Measurements from ENCODE around the gene AKR1E2. TPM values are rescaled to one million over a fixed set of nuclear protein-coding genes. Genes with fewer than 3 reads are reported as not detected.
"Not testable (repeated sequence)": the region's sequence is repeated elsewhere in the genome, so short reads cannot be mapped to it uniquely, and the experiment has no call there.

The AKR1E2 gene
- polyA plus RNA-seq, 4 donors = 7.4 to 8.9 (median 7.5) TPM

- no peak for DNase-seq (ENCODE audit: low read depth in 4 of 4, low spot score in 3 of 4)
Observed at GRCh38 chr10:4813023-4813422, 13.0 kb upstream of the AKR1E2 start.

- DNase-seq (ENCODE audit: low read depth in 4 of 4, low spot score in 3 of 4) = no peak
Observed at GRCh38 chr10:4813496-4813895, 12.5 kb upstream of the AKR1E2 start.

DNA sequence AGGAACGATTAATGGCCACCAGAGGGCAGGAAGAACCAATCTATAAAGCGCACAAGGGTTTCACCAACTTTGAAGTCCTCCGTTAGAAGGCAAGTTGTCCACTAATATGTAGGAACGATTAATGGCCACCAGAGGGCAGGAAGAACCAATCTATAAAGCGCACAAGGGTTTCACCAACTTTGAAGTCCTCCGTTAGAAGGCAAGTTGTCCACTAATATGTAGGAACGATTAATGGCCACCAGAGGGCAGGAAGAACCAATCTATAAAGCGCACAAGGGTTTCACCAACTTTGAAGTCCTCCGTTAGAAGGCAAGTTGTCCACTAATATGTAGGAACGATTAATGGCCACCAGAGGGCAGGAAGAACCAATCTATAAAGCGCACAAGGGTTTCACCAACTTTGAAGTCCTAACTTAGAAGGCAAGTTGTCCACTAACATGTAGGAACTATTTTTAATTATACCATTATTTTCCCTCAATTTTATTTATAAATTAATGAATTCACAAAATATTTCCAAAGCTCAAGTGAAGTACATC is 10.3 kb upstream of the AKR1E2 start:
- not testable (repeated sequence) for DNase-seq (ENCODE audit: low read depth in 4 of 4, low spot score in 3 of 4)

GRCh38 chr10:4816966-4817365 is 9.0 kb upstream of the AKR1E2 start:
- no peak for DNase-seq (ENCODE audit: low read depth in 4 of 4, low spot score in 3 of 4)

DNA sequence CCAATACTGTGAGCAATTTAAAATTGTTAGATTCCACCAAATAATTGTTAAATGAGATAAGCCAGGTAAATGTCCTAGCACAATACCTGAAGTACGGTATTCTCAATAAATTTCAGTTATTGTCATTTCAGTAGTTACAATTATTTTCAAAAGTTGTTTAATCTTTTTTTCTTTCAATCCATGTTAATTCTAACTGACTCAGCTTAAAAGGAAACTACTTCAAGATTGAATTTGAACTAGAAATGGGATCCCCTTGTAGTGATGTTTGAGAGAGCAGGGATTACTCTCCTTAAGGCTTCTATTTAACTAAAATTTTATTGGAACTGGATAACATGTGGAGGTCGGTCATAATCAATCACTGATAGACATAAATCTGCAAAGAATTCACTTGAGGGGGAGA is 6.9 kb upstream of the AKR1E2 start:
- no peak for DNase-seq (ENCODE audit: low read depth in 4 of 4, low spot score in 3 of 4)

- no peak for DNase-seq (ENCODE audit: low read depth in 4 of 4, low spot score in 3 of 4)
Observed at GRCh38 chr10:4819707-4820106, 6.3 kb upstream of the AKR1E2 start.

GRCh38 chr10:4820804-4821401 is 5.1 kb upstream of the AKR1E2 start:
- no peak for DNase-seq (ENCODE audit: low read depth in 4 of 4, low spot score in 3 of 4)

DNA sequence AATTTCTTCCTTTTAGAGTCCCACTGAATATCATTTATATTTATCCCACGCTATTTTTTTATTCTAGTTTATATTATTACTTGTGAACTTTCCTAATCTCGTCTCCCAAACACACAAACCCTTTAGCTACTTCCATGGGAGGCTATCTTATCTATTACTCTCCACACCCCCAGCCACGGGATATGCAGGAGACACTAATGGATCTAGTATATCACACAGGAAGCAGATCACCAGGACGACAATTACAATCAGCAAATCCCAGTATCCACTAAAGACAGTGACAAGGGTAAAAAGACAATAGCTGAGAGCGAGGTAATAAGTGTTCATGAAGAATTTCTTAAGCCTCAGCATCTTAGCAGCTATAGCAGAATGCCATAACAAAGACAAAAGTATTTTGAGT is 3.8 kb upstream of the AKR1E2 start:
- DNase-seq (ENCODE audit: low read depth in 4 of 4, low spot score in 3 of 4) = no peak

DNA sequence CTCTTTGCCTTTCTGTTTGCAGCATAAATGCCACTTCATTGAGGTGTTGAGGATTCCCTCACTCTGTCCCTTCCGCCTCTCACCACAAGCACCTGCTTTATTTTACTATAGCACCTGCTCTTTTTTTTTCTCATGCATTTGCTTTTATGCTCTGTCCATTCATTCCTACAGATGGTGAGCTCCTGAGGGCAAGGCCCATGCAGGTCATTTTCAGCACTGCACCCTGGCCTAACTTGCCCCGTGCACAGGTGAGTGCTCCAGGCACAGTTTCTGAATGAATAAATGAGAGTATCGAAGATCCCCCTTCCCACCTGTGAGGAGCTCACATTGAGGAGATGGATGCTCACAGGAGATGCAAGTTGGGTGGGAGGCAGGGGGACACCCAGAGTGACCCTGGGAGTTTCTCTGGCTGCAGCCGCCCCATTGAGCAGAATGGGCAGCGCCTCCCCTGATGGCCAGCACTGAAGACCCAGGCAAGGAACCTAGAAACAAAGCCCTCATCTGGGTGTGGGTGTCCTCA is 1.2 kb upstream of the AKR1E2 start:
- no peak for DNase-seq (ENCODE audit: low read depth in 4 of 4, low spot score in 3 of 4)

GRCh38 chr10:4825456-4825867 is 545 bp upstream of the AKR1E2 start:
- no peak for DNase-seq (ENCODE audit: low read depth in 4 of 4, low spot score in 3 of 4)

GRCh38 chr10:4826792-4827324 is 851 bp downstream of the AKR1E2 start:
- no peak for DNase-seq (ENCODE audit: low read depth in 4 of 4, low spot score in 3 of 4)

- DNase-seq (ENCODE audit: low read depth in 4 of 4, low spot score in 3 of 4) = no peak
Observed at GRCh38 chr10:4828005-4828404, 2.0 kb downstream of the AKR1E2 start.

- no peak for DNase-seq (ENCODE audit: low read depth in 4 of 4, low spot score in 3 of 4)
Observed at GRCh38 chr10:4830551-4830950, 4.5 kb downstream of the AKR1E2 start.

DNA sequence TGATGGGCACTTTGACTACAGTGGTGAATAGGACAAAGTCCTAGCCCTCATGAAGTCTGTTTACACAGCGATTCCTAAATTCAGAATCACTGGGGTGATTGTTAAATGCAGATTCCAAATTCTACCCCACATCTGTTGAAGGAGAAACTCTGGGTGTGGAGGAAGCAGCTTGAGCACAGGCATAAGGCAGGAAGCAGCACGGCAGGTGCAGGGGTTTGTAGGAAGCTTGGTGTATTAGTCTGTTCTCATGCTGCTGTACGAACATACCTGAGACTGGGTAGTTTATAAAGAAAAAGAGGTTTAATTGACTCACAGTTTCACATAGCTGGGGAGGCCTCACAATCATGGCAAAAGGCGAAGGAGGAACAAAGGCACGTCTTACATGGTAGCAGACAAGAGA is 5.1 kb downstream of the AKR1E2 start:
- no peak for DNase-seq (ENCODE audit: low read depth in 4 of 4, low spot score in 3 of 4)

DNA sequence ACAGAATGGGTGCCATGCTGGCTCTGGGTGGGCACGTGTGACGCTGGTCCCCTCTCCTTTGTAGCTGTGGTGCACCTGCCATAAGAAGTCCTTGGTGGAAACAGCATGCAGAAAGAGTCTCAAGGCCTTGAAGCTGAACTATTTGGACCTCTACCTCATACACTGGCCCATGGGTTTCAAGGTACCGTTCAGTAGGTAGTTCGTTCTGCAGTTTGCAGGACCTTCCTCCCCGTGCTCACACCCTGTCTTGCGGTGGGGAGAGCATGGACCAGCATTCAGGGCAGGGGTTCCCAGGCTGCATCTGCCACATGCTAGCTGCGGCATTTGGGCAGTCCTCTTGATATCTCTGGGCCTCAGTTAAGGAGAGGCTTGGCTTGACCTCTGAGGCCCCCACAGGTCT is 7.3 kb downstream of the AKR1E2 start:
- no peak for DNase-seq (ENCODE audit: low read depth in 4 of 4, low spot score in 3 of 4)

DNA sequence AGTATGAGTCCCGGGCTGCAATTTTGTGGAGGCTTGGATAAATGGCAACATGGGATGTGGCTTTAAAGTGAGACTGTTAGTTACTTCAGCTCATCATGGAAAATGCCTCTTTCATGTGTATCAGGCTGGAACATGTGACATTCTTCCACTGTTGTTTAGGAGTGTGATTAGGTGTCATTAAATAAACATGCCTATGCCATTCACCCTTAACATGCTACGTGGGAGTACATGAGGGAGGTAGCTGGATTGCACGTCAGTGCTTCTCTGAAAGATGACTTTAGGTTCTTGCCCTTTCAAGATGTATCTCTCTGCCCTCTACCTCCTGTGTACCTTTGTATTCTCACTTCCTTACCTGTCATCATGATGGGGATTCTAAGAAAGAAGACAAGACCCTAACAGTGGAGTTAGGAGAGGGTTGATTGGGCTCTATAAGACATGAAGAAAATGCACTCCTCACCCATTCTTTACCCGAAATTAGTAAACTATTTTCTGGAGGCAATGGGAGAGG is 8.9 kb downstream of the AKR1E2 start:
- DNase-seq (ENCODE audit: low read depth in 4 of 4, low spot score in 3 of 4) = no peak

GRCh38 chr10:4835494-4835918 is 9.5 kb downstream of the AKR1E2 start:
- DNase-seq (ENCODE audit: low read depth in 4 of 4, low spot score in 3 of 4) = no peak

DNA sequence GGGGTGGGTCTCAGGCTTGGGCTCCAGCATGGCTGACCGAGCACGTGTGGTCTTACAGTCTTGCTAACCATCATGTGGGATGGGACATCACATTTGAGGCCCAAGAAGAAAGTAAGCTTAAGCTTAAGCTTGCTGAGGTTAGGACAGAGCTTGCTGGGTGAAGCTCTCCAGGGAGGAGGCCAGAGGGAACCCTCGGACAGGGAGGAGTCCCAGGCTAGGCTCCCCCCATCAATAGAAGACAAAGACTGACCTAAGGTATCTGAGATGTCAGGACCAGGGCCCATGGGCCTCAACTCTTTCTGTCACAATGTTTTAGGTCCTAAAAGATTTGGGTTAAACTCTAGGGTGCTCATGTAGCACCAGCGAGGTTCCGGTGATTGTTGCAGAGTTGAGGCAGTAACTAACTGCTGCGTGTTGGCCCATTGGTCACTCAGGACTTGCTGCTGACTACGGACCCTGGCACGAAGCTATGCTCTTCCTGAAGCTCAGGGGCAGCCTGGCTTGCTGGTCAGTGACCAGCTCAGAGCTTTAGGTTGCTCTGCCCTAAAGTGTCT is 10.5 kb downstream of the AKR1E2 start:
- no peak for DNase-seq (ENCODE audit: low read depth in 4 of 4, low spot score in 3 of 4)

GRCh38 chr10:4837551-4837950 is 11.5 kb downstream of the AKR1E2 start:
- no peak for DNase-seq (ENCODE audit: low read depth in 4 of 4, low spot score in 3 of 4)

DNA sequence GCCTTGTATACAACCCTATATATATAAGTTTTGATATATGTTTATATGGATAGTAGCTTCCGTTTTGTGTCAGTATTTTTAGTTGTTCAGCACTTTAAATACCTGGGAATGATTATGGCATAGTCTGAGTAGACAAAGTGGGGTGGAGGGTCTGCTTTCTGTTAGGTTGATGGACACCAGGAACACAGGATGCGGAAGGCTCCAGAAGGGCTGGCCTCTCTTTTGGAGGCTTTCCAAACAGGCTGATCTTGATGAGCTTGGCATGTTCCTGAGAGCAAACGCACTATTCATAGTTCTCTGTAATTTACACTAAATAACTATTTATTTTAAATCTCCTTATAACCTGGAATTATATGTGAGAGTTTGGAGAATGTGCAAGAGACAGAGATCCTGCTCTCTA is 12.7 kb downstream of the AKR1E2 start:
- no peak for DNase-seq (ENCODE audit: low read depth in 4 of 4, low spot score in 3 of 4)

- DNase-seq (ENCODE audit: low read depth in 4 of 4, low spot score in 3 of 4) = no peak
Observed at GRCh38 chr10:4839353-4839752, 13.3 kb downstream of the AKR1E2 start.

GRCh38 chr10:4840151-4840550 is 14.1 kb downstream of the AKR1E2 start:
- DNase-seq (ENCODE audit: low read depth in 4 of 4, low spot score in 3 of 4) = no peak
